ENCODE results near the gene NEU2. TPM values are rescaled to one million over a fixed set of nuclear protein-coding genes. Genes with fewer than 3 reads are reported as not detected.

The NEU2 gene
- total RNA-seq, 4 donors from 2014 or later: not detected

- no peaks in the 10 kb centered on the region for H3K36me3 ChIP-seq
- DNase-seq: no peak
- intact Hi-C loops (cut with DNase I; ENCODE audit: low total_unique reads): no loop called here
- no peak overlapping the region for H3K4me3 ChIP-seq
- no peaks in the 10 kb centered on the region for H3K27me3 ChIP-seq
- no peak for TF ChIP-seq POLR2A (IDR thresholded peaks at IDR 0.05)
- no peak for TF ChIP-seq CTCF (IDR thresholded peaks at IDR 0.05)
- no peak overlapping the region for H3K27ac ChIP-seq
- H3K4me1 ChIP-seq: no peaks in the 10 kb centered on the region
- H3K9me3 ChIP-seq: no peaks in the 10 kb centered on the region
Measured at GRCh38 chr2:233039846-233040530, 7.5 kb downstream of the NEU2 start.

- no peak for DNase-seq
- no peak overlapping the region for H3K4me3 ChIP-seq
- no peaks in the 10 kb centered on the region for H3K27me3 ChIP-seq
- no peak overlapping the region for H3K27ac ChIP-seq
- intact Hi-C loops (cut with DNase I; ENCODE audit: low total_unique reads): no loop called here
- no peaks in the 10 kb centered on the region for H3K4me1 ChIP-seq
- TF ChIP-seq CTCF (IDR thresholded peaks at IDR 0.05) (no peak), POLR2A (IDR thresholded peaks at IDR 0.05) (no peak)
- no peaks in the 10 kb centered on the region for H3K36me3 ChIP-seq
- H3K9me3 ChIP-seq: no peaks in the 10 kb centered on the region
Measured at GRCh38 chr2:233040571-233040970, 8.1 kb downstream of the NEU2 start.

- no peak overlapping the region for H3K4me3 ChIP-seq
- no peaks in the 10 kb centered on the region for H3K9me3 ChIP-seq
- no peak for DNase-seq
- intact Hi-C loops (cut with DNase I; ENCODE audit: low total_unique reads): no loop called here
- TF ChIP-seq CTCF (IDR thresholded peaks at IDR 0.05): no peak
- no peaks in the 10 kb centered on the region for H3K36me3 ChIP-seq
- H3K4me1 ChIP-seq: no peaks in the 10 kb centered on the region
- H3K27ac ChIP-seq: no peak overlapping the region
- H3K27me3 ChIP-seq: no peaks in the 10 kb centered on the region
Measured at GRCh38 chr2:233041722-233042323, 9.4 kb downstream of the NEU2 start.

- TF ChIP-seq POLR2A (IDR thresholded peaks at IDR 0.05): no peak
- intact Hi-C loops (cut with DNase I; ENCODE audit: low total_unique reads): no loop called here
- DNase-seq: no peak
- no peaks in the 10 kb centered on the region for H3K27me3 ChIP-seq
- no peak overlapping the region for H3K4me3 ChIP-seq
- H3K27ac ChIP-seq: no peak overlapping the region
- H3K9me3 ChIP-seq: no peaks in the 10 kb centered on the region
- no peaks in the 10 kb centered on the region for H3K36me3 ChIP-seq
- no peaks in the 10 kb centered on the region for H3K4me1 ChIP-seq
Measured at GRCh38 chr2:233042549-233042948, 10.1 kb downstream of the NEU2 start.

GRCh38 chr2:233044974-233045605, 12.6 kb downstream of the NEU2 start:
- Histone ChIP-seq H3K27ac (no peak overlapping the region), H3K27me3 (no peaks in the 10 kb centered on the region), H3K36me3 (no peaks in the 10 kb centered on the region), H3K4me1 (no peaks in the 10 kb centered on the region), H3K9me3 (no peaks in the 10 kb centered on the region), H3K4me3 (no peak overlapping the region)
- DNase-seq: no peak
- TF ChIP-seq POLR2A (IDR thresholded peaks at IDR 0.05) (no peak), CTCF (IDR thresholded peaks at IDR 0.05) (no peak)
- intact Hi-C loops (cut with DNase I; ENCODE audit: low total_unique reads): no loop called here

Measured in uterus (tissue), 4 donors.